ENCODE data around the gene FTH1. TPM values are rescaled to one million over a fixed set of nuclear protein-coding genes. Genes with fewer than 3 reads are reported as not detected.

FTH1 gene
- total RNA-seq, 1 experiment from 2014 or later: 1,937 TPM

DNA sequence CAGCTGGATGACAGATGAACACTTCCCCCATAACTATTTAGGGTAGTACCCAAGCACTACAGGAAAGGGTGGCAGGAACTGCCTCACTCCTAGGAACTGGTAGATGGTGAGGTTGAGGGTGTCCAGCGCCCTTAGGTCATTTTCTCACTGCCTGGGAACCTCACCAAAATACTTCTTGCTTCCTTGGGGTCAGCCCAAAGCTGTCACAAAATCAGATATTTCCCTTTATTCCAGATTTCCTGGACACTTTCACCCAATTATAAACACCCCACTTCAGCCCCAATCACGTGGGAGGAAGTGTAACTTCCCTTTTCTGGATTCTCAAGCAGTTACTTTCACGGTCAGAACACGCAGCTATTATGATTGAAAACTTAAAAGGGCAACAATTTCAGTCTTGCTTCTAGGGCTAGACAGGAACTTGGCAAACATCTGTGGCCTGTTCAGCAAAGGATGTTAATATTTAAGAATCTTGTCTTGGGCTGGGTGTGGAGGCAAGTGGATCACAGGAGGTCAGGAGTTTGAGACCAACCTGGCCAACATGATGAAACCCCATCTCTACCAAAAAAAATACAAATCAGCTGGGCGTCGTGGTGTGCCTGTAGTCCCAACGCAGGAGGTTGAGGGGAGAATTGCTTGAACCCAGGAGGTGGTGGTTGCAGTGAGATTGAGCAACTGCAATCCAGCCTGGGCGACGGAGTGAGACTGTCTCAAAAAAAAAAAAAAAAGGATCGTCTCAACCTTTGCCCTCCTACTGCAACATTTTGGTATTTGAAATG is 4.0 kb downstream of the FTH1 start:
- Histone ChIP-seq H2AFZ (ENCODE audit: low read length) (no peak overlapping the region), H3K9me2 (replicated peaks; ENCODE audit: low read length) (no peaks in the 10 kb centered on the region), H3K9ac (ENCODE audit: low read length) (no peak overlapping the region), H3K9me3 (ENCODE audit: low read length) (no peaks in the 10 kb centered on the region), H3K79me2 (ENCODE audit: low read length) (peaks cover 40% of the 10 kb centered on the region), H3K27me3 (ENCODE audit: low read length) (no peaks in the 10 kb centered on the region), H3K4me3 (ENCODE audit: low read length) (no peak overlapping the region), H3F3A (ENCODE audit: low read length, unreplicated experiment) (no peaks in the 10 kb centered on the region), H3K4me1 (ENCODE audit: insufficient read depth, low read length) (peaks cover 24% of the 10 kb centered on the region), H3K27ac (ENCODE audit: low read length) (peak overlapping the region; percentile 88), H4K20me1 (ENCODE audit: low read length) (peaks cover 33% of the 10 kb centered on the region), H3K4me2 (ENCODE audit: low read length) (0 out of 2 replicates have a peak overlapping the region, but pooled peaks have one; percentile 0), H3K36me3 (ENCODE audit: low read depth, low read length) (peaks cover 32% of the 10 kb centered on the region)
- ChIA-PET CTCF (interaction anchor here (0.6 to 1.0 kb wide), 2 partner anchors 167 to 690 kb away, joined by 3 to 4 read pairs; partner anchors contain the start of gene INTS5), POLR2A (ENCODE audit: unreplicated experiment) (interaction anchor here (0.9 kb wide), 1 partner anchor 9 kb away, joined by 4 read pairs; no protein-coding TSS in a partner anchor)
- intact Hi-C loops (cut with micrococcal nuclease): loop anchor here (1.0 to 5.0 kb wide), 2 partner anchors 66 to 91 kb away; no protein-coding TSS in a partner anchor
- TF ChIP-seq EZH2 (IDR thresholded peaks at IDR 0.05; ENCODE audit: low read length, unreplicated experiment) (no peak), EZH2phosphoT487 (IDR thresholded peaks at IDR 0.05; ENCODE audit: borderline replicate concordance, low read length) (no peak), CTCF (conservative IDR thresholded peaks at IDR 0.05; ENCODE audit: low read depth, low read length) (no peak)
- no TSS peak for BruUV-seq (replicated peaks)
- peak; percentile 34 for ATAC-seq
- DNase-seq: peak; percentile 48

DNA sequence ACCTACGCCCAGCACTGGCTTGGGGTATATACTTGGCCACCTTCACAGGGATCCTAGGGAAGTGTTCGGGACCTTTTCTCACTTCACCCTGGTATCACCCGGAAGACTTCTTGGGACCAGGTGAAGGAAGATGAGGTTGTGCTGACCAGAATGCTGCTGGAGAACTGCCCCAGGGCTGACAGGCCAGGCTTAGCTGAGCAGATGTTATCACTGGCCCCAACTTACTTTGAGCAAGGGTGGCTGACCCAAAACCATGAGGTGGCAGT is 4.5 kb downstream of the FTH1 start:
- H3K4me2 ChIP-seq (ENCODE audit: low read length): no peak overlapping the region
- H3K9me3 ChIP-seq (ENCODE audit: low read length): no peaks in the 10 kb centered on the region
- no peaks in the 10 kb centered on the region for H3K27me3 ChIP-seq (ENCODE audit: low read length)
- peaks cover 35% of the 10 kb centered on the region for H3K79me2 ChIP-seq (ENCODE audit: low read length)
- POLR2A ChIA-PET (ENCODE audit: unreplicated experiment): interaction anchor here (0.5 kb wide), 1 partner anchor 90 kb away, joined by 3 read pairs; no protein-coding TSS in a partner anchor
- DNase-seq (no peak), ATAC-seq (no peak)
- no peaks in the 10 kb centered on the region for H3K9me2 ChIP-seq (replicated peaks; ENCODE audit: low read length)
- intact Hi-C loops (cut with micrococcal nuclease): loop anchor here (1.0 to 5.0 kb wide), 2 partner anchors 66 to 91 kb away; no protein-coding TSS in a partner anchor
- H3K27ac ChIP-seq (ENCODE audit: low read length): peak overlapping the region; percentile 88
- H3K9ac ChIP-seq (ENCODE audit: low read length): no peak overlapping the region
- no peaks in the 10 kb centered on the region for H3F3A ChIP-seq (ENCODE audit: low read length, unreplicated experiment)
- H2AFZ ChIP-seq (ENCODE audit: low read length): no peak overlapping the region
- CTCF ChIA-PET: interaction anchor here (0.6 to 1.0 kb wide), 2 partner anchors 166 to 690 kb away, joined by 3 to 4 read pairs; partner anchors contain the start of gene INTS5
- no TSS peak for BruUV-seq (replicated peaks)
- H3K4me3 ChIP-seq (ENCODE audit: low read length): no peak overlapping the region
- H3K4me1 ChIP-seq (ENCODE audit: insufficient read depth, low read length): peaks cover 18% of the 10 kb centered on the region
- TF ChIP-seq EZH2phosphoT487 (IDR thresholded peaks at IDR 0.05; ENCODE audit: borderline replicate concordance, low read length) (no peak), CTCF (conservative IDR thresholded peaks at IDR 0.05; ENCODE audit: low read depth, low read length) (no peak), EZH2 (IDR thresholded peaks at IDR 0.05; ENCODE audit: low read length, unreplicated experiment) (no peak)
- peaks cover 32% of the 10 kb centered on the region for H3K36me3 ChIP-seq (ENCODE audit: low read depth, low read length)
- H4K20me1 ChIP-seq (ENCODE audit: low read length): peaks cover 33% of the 10 kb centered on the region
